ENCODE results near the gene TNFRSF17.

Gene TNFRSF17

DNA sequence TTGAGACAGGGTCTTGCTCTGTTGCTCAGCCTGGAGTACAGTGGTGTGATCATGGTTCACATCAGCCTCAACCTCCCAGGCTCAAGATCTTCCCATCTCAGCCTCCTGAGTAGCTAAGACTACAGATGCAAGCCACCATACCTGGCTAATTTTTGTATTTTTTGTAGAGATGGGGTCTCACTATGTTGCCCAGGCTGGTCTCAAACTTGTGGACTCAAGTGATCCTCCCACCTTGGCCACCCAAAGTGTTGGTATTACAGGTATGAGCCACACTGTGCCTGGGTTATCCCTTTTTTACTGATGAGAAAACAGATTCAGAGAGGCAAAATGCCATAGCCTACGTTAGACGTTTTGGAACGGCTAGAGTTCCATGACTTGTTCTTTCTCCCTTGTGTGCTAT is 41.6 kb downstream of the TNFRSF17 start:
- H3K4me1 ChIP-seq, result no peaks in the 10 kb centered on the region
- no peak overlapping the region for H3K4me2 ChIP-seq (ENCODE audit: low read length)
- no peaks in the 10 kb centered on the region for H3K9me3 ChIP-seq (ENCODE audit: control insufficient read depth, low read length)
- no peak overlapping the region for H3K27ac ChIP-seq
- H3K27me3 ChIP-seq (ENCODE audit: control insufficient read depth, insufficient read depth, low read length), result no peaks in the 10 kb centered on the region
- H3K9ac ChIP-seq, result no peak overlapping the region
- no peak overlapping the region for H3K4me3 ChIP-seq (ENCODE audit: low read depth, low read length)
- H3K79me2 ChIP-seq, result peaks cover 24% of the 10 kb centered on the region
- no peaks in the 10 kb centered on the region for H3K36me3 ChIP-seq (ENCODE audit: control insufficient read depth, insufficient read depth, low read length)
- H2AFZ ChIP-seq, result no peak overlapping the region
- TF ChIP-seq, protein P1, sequence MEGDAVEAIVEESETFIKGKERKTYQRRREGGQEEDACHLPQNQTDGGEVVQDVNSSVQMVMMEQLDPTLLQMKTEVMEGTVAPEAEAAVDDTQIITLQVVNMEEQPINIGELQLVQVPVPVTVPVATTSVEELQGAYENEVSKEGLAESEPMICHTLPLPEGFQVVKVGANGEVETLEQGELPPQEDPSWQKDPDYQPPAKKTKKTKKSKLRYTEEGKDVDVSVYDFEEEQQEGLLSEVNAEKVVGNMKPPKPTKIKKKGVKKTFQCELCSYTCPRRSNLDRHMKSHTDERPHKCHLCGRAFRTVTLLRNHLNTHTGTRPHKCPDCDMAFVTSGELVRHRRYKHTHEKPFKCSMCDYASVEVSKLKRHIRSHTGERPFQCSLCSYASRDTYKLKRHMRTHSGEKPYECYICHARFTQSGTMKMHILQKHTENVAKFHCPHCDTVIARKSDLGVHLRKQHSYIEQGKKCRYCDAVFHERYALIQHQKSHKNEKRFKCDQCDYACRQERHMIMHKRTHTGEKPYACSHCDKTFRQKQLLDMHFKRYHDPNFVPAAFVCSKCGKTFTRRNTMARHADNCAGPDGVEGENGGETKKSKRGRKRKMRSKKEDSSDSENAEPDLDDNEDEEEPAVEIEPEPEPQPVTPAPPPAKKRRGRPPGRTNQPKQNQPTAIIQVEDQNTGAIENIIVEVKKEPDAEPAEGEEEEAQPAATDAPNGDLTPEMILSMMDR (IDR thresholded peaks at IDR 0.05), result no peak

DNA sequence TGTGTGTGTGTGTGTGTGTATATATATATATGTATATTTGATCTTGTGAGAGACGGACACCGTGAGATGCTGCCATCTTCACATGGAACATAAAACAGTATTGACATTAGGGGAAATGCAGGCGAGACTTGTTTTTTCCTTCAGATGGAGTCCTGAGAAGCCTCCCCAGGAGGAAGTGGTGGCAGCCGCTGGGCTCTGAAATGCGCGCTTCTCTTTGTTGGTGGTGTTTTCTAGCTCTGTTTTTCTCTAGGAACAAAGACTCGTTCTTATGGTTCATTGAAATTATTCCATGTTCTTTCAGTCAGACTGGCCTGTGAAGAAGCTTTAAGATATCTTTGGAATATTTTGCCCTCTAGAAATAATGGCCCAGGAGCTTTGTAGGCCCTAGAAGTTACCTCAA is 44.5 kb downstream of the TNFRSF17 start:
- Histone ChIP-seq H3K9ac (no peak overlapping the region), H3K4me2 (ENCODE audit: low read length) (no peak overlapping the region), H3K27ac (no peak overlapping the region), H2AFZ (no peak overlapping the region), H3K4me1 (no peaks in the 10 kb centered on the region), H3K36me3 (ENCODE audit: control insufficient read depth, insufficient read depth, low read length) (no peaks in the 10 kb centered on the region), H3K4me3 (ENCODE audit: low read depth, low read length) (no peak overlapping the region), H3K27me3 (ENCODE audit: control insufficient read depth, insufficient read depth, low read length) (no peaks in the 10 kb centered on the region), H3K79me2 (peaks cover 20% of the 10 kb centered on the region), H3K9me3 (ENCODE audit: control insufficient read depth, low read length) (no peaks in the 10 kb centered on the region)
- TF ChIP-seq, protein P1 (IDR thresholded peaks at IDR 0.05), result no peak

DNA sequence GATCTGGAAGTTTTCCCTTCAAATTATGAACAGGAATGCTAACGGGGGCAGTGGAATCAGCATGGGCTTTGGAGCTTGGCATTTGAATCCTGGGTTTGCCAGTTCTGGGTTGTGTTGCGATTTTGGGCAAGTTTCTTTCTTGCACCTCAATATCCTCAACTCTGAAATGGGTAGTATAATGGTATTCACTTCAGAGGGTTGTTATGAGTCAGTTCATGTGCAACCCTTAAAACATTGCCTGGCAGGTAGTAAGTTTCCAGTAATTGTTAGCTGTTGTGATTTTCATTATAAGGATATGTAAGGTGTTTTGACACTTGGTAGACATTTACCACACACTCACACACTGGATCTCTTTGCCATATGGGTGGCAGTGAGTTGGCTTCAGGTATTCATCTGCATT is 44.9 kb downstream of the TNFRSF17 start:
- H3K36me3 ChIP-seq (ENCODE audit: control insufficient read depth, insufficient read depth, low read length), result no peaks in the 10 kb centered on the region
- no peak overlapping the region for H3K4me3 ChIP-seq (ENCODE audit: low read depth, low read length)
- TF ChIP-seq, protein P1 (IDR thresholded peaks at IDR 0.05), result no peak
- no peak overlapping the region for H3K9ac ChIP-seq
- H3K27me3 ChIP-seq (ENCODE audit: control insufficient read depth, insufficient read depth, low read length), result no peaks in the 10 kb centered on the region
- peaks cover 20% of the 10 kb centered on the region for H3K79me2 ChIP-seq
- no peaks in the 10 kb centered on the region for H3K4me1 ChIP-seq
- H2AFZ ChIP-seq, result no peak overlapping the region
- no peak overlapping the region for H3K4me2 ChIP-seq (ENCODE audit: low read length)
- H3K9me3 ChIP-seq (ENCODE audit: control insufficient read depth, low read length), result no peaks in the 10 kb centered on the region
- no peak overlapping the region for H3K27ac ChIP-seq

DNA sequence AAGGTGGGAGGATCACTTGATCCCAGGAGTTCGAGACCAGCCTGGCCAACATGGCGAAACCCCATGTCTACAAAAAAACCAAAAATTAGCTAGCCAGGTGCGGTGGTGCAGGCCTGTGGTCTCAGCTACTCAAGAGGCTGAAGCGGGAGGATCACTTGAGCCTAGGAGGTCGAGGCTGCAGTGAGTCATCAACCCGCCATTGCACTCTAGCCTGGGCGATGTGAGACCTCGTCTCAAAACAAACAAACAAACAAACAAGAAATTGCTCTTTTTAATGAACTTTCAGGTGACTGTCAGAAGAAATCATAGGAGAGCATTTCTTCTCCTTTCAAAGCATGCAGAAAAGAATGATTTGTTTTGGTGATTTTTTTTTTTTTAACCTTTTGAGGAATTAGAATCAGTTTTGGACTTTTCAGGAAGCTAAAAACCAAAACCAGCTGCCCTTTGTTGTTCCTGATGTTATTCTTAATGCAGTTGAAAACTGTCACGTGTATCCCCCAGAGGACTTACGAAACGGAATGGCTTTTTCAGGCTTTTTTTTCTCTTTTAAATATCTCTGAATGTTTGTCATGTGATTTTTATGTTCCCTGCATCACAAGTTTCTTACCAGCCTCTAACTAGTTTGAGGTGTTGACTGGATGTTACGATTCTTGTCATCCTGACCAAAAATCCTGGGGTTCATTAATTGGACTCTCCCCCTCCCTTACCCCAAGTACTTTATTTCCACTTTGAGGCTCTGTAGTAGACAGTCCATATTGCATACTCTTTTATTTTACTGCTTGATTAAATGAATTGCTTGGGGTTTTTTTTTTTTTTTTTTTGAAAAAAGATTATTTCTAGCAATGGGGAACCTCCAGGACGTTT is 45.6 kb downstream of the TNFRSF17 start:
- Histone ChIP-seq H3K4me2 (ENCODE audit: low read length) (no peak overlapping the region), H3K27me3 (ENCODE audit: control insufficient read depth, insufficient read depth, low read length) (no peaks in the 10 kb centered on the region), H3K27ac (no peak overlapping the region), H2AFZ (no peak overlapping the region), H3K4me1 (no peaks in the 10 kb centered on the region), H3K36me3 (ENCODE audit: control insufficient read depth, insufficient read depth, low read length) (no peaks in the 10 kb centered on the region), H3K4me3 (ENCODE audit: low read depth, low read length) (no peak overlapping the region), H3K9me3 (ENCODE audit: control insufficient read depth, low read length) (no peaks in the 10 kb centered on the region), H3K79me2 (peaks cover 20% of the 10 kb centered on the region), H3K9ac (no peak overlapping the region)
- TF ChIP-seq, protein P1 (IDR thresholded peaks at IDR 0.05), result no peak

DNA sequence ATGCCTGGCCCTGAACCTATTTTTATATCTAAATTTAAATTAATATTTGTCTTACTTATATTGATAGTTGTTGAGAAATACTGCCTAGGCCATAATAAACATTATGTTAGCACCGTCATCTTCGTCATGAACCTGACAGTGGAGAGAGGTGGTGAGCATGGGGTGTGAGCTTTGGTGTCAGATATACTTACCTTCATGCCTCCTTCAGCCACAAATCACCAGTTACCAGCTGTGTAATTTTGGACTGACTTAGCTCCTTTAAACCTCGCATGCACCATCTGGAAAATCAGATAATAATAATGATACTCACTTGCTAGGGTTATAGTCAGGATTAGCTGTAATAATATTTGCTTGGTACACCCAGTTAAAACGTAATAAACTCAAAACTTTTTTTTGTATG is 46.6 kb downstream of the TNFRSF17 start:
- Histone ChIP-seq H3K36me3 (ENCODE audit: control insufficient read depth, insufficient read depth, low read length) (no peaks in the 10 kb centered on the region), H3K4me2 (ENCODE audit: low read length) (no peak overlapping the region), H2AFZ (no peak overlapping the region), H3K27me3 (ENCODE audit: control insufficient read depth, insufficient read depth, low read length) (no peaks in the 10 kb centered on the region), H3K9ac (no peak overlapping the region), H3K27ac (no peak overlapping the region), H3K79me2 (peaks cover 20% of the 10 kb centered on the region), H3K4me3 (ENCODE audit: low read depth, low read length) (no peak overlapping the region), H3K4me1 (no peaks in the 10 kb centered on the region), H3K9me3 (ENCODE audit: control insufficient read depth, low read length) (no peaks in the 10 kb centered on the region)
- TF ChIP-seq, protein P1 (IDR thresholded peaks at IDR 0.05), result no peak
